Measurements from ENCODE around the gene ACOT8. TPM values are rescaled to one million over a fixed set of nuclear protein-coding genes. Genes with fewer than 3 reads are reported as not detected.
"Not testable (repeated sequence)": the region's sequence is repeated elsewhere in the genome, so short reads cannot be mapped to it uniquely, and the experiment has no call there.

The ACOT8 gene
- total RNA-seq, 2 donors from 2014 or later: 20.2 to 21.4 TPM

DNA sequence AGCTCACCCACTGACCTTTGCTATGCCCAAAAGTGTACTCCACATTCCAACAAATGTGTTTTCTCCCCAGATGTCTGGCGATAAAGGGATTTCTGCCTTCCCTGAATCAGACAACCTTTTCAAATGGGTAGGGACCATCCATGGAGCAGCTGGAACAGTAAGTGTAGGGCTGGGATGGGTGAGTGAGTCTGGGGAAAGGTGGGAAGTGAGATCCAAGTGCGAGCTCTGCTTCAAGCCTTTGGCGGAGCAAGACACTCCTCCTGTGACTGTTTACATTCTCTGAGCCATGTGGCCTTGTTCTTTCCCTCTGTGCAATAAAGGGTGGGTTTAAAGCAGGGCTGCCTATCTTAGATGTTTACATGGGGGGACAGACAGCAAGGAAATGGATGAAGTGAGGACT is 42.9 kb downstream of the ACOT8 start:
- intact Hi-C loops (cut with DNase I): no loop called here
- no peak for ATAC-seq
- DNase-seq: no peak

DNA sequence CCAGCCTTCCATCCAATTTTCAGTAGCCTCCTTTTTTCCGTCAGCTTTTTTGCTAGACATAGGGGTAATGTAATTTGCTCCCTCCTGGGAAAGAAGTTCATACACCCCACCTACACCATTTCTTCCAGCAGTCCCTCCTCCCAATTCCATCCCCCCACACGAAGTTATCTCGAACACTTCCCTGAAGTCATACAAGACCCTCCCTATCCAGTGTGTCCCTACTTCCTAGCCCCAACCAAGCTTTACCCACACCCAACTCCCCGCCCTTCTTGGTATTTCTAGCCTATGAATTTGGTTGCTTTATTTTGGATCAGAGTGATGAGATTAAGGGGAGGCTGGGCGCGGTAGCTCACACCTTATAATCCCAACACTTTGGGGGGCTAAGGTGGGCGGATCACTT is 43.7 kb downstream of the ACOT8 start:
- ATAC-seq (no peak), DNase-seq (no peak)
- intact Hi-C loops (cut with DNase I): no loop called here

DNA sequence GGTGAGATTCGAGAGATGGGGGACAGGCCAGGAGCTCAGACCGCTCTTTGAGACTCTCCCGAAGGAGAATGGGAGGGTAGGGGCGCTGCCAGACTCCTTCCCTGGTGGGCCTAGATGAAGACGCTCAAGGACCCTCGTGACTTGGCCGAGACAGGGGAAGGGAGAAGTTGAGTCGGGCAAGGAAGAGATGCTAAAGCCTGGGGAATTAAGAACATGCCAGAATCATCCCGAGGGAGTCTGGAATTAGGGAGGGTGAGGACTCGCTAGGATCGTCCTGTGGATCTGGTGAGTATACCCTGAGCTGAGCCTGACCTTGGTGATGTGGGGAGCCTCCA is 44.2 kb downstream of the ACOT8 start:
- no peak for DNase-seq
- intact Hi-C loops (cut with DNase I): no loop called here
- ATAC-seq: no peak

DNA sequence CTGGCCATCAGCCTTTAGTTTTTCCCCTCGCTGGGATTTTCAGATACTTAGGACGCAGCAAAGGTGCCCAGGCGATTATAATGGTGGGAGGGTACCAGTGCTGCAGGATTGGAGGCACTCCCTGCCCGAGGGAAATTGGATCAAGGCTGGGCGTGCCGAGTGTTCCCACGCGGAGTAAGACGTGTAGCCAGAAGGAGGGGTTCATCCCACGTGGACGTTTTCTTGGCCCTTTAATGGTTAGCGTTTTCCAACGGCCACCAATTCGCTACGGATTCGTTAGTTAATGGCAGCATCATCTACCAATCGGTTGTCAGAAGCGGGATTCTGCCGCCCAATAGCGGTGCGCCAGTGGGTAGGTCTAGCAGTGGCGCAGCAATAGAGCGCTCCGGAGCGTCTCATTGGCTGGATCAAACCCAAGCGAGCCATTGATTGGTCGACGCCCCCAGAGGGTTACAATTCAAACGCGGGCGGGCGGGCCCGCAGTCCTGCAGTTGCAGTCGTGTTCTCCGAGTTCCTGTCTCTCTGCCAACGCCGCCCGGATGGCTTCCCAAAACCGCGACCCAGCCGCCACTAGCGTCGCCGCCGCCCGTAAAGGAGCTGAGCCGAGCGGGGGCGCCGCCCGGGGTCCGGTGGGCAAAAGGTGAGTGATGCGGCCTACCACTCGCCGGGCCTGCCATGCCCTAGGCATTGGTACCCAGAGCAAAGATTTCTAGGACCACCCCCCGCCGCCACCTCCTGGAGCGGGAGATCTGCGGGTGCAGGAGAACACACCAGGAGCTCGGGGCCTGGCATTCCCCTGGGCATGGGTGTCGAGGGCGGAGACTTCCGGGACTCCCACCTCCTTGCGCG is 44.8 kb downstream of the ACOT8 start, which contains the start of gene UBE2C:
Gene UBE2C (plus strand): TSS at position 488 of the 849 bp plus-strand sequence. CDS start 52 bp downstream, at position 540.
- peak; percentile 97 for DNase-seq
- ATAC-seq: peak; percentile 99 to 100
- intact Hi-C loops (cut with DNase I): no loop called here

DNA sequence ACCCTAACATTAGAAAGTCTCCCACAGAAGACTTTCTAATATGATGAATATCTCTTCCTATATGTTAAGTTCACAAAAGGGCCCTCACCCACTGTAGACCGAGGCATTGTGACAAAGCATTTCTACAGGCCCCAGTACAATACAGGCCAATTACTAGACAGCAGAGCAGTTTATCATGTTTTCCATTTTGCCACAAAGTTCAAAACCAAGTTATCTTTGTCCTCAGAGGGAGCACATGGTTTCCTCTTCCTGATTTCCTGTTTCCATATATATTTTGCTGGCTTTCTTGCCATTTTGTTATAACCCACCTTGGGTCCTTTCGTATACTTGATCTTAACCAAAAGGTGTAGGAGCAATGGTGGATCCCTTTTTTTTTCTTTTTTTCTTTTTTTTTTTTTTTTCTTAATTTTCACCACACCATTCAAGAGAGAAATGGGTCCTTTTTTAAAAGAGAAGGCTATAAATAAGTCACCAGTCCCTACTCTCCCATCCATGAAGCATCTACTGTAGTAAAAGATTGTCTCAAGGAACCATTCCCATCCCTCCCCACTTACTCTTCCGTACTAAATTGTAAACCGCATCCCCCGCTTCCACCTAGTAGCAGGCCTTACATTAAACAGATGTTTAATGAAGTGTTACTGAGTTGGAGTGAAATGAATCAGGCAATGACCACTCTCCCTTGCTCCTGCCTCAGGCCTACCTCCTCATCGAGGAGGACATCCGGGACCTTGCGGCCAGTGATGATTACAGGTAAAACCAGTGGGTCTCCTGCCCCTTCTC is 46.8 kb downstream of the ACOT8 start:
- DNase-seq (no peak), ATAC-seq (no peak)
- intact Hi-C loops (cut with DNase I): no loop called here

DNA sequence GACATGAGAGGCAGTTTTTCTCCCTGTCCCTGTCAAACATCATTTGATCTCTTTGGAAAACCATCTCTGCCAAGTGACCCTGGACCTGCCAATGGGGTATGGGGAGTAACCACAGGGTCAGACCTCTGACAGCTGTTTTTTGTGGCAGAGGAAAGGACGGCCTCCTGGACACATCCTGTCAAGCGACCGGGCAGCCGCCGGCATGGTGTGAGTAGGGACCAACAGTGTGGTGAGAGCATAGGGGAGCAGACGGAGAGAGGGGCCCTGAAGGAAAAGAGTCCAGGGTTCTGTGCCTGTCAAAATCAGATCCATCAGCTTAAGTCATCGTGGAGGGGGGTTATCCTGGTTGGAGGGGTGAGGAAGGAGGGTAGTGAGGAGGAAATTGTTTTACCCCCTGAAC is 55.3 kb downstream of the ACOT8 start:
- DNase-seq (no peak), ATAC-seq (no peak)
- intact Hi-C loops (cut with DNase I): no loop called here

DNA sequence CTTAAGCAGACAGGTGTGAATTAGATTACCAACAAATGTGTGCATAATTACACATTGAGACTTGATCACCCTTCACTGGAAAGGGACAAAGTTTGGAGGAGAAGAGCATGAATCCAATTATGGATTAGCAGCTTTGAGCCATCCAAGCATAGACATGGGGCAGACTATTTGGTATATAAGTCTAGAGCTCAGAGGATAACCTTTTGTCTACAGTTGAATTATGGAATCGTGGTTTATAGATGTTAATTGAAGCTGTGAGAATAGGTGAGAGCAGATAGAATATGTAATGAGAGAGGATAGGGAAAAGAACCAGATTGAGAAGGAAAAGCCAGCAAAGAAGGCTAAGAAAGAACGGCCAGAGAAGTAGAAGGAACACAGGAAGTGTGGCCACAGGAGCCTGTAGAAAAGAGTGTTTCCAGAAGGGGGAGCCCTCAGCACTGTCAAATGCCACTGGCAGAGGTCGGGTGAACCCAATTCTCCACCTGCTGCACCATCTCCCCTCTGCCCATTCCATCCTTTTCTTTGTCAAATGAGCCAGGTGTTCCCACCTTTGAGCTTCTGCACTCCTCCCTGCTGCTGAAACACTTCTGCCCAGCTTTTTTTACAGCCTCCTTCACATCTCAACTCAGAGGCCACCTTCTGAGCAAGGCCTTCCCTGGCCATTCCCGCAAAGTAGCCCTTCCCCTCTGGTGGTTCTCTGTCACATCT is 58.1 kb downstream of the ACOT8 start:
- intact Hi-C loops (cut with DNase I): no loop called here
- ATAC-seq (peak; percentile 81 to 86), DNase-seq (peak; percentile 44)

DNA sequence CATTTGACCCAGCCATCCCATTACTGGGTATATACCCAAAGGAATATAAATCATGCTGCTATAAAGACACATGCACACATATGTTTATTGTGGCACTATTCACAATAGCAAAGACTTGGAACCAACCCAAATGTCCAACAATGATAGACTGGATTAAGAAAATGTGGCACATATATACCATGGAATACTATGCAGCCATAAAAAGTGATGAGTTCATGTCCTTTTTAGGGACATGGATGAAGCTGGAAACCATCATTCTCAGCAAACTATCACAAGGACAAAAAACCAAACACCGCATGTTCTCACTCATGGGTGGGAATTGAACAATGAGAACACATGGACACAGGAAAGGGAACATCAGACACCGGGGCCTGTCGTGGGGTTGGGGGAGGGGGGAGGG is 59.2 kb downstream of the ACOT8 start:
- ATAC-seq; intact Hi-C loops (cut with DNase I); DNase-seq: not testable (repeated sequence)

DNA sequence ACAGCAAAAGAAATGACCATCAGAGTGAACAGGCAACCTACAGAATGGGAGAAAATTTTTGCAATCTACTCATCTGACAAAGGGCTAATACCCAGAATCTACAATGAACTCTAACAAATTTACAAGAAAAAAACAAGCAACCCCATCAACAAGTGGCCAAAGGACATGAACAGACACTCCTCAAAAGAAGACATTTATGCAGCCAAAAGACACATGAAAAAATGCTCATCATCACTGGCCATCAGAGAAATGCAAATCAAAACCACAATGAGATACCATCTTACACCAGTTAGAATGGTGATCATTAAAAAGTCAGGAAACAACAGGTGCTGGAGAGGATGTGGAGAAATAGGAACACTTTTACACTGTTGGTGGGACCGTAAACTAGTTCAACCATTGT is 59.7 kb downstream of the ACOT8 start:
- DNase-seq; intact Hi-C loops (cut with DNase I); ATAC-seq: not testable (repeated sequence)

DNA sequence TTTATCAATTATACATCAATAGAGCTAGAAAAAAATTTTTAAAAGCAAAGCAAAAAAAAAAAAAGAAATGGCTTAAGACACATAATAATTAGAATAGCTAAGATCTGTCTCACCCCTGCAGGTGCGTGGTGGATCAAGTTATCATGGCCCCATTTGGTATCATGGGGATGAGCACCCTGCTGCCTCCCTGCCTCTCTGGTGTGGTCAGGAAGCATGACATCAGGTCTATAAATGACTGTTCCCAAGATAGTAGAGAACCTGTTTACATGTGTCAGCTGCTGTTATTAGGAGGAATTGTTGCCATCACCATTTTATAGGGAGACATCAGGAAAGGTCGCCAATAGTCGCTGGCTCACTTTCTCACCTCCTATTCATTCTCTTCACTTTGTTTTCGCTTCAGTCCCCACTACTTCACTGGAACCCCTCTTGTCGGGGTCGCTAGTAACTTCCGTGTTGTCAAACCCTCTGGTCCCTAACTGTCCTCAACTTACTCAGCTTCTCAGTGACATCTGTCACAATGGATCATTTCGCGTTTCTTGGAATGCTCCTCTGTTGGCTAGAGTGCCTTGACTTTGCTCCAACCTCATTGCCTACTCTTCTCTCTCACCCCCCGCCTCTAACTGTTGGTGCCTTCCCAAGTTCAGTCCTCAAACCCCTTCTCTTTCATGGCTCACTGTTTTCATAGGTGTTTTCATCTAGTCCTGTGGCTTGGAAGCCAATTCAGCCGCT is 60.7 kb downstream of the ACOT8 start:
- DNase-seq (no peak), ATAC-seq (no peak)
- intact Hi-C loops (cut with DNase I): no loop called here

DNA sequence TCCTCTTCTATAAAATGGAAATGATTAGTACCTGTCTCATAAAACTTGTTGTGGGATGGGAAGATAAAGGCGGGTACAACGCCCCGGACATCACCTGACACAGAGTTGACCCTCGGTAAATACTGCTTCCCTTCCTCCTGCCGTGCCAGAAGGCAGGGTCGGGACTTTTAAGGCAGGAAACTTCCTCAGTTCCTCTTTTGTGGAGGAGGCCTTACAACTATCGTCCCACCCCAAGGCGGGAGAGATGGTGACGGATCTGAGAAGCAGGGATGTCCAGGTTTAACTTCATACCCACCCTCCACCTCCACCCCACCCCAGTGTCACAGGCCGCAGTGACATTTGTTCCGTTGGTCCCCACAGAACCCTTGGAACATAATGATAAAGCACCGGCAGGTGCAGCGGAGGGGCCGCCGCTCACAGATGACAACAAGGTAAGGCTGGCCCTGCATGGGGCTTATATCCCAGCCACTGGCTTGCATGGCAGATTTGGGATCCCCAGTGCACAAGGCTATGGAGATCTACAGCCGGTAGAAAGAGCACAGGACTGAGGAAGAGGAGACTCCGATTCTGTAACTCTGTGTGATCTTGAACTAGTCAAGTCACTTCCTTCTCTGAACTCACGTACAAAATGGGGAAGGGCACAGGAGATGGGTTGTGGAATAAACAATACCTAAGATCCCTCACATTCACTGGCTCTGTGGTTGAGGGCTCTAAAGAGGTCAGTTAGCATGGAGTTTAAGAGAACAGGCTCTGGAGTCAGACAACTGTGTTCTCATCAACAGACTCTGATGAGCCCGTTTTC is 64.7 kb downstream of the ACOT8 start:
- intact Hi-C loops (cut with DNase I): no loop called here
- DNase-seq: no peak

More for the DNA sequence above, 64.7 kb downstream of the ACOT8 start:
- peak; percentile 23 to 35 for ATAC-seq

Other genes starting within 250 kb of the ACOT8 start
- not detected for gene WFDC10A, start 227.7 kb downstream of the ACOT8 start, total RNA-seq
- gene WFDC9, start 226.1 kb downstream of the ACOT8 start, total RNA-seq: not detected
- gene WFDC11, start 187.2 kb downstream of the ACOT8 start, total RNA-seq: not detected
- gene WFDC13, start 155.4 kb downstream of the ACOT8 start, total RNA-seq: not detected
- not detected for gene WFDC10B, start 152.4 kb downstream of the ACOT8 start, total RNA-seq
- gene SPINT4, start 135.0 kb downstream of the ACOT8 start, total RNA-seq: not detected
- under 1 TPM in 1 of 2 donors, not detected in 1; 0.39 TPM for gene WFDC3, start 65.5 kb downstream of the ACOT8 start, total RNA-seq
- gene DNTTIP1, start 65.4 kb downstream of the ACOT8 start, total RNA-seq: 10 to 100 TPM; 18.2 to 18.9 TPM
- 1 to 10 TPM in 1 of 2 donors, under 1 TPM in 1; 0.73 to 1.6 TPM for gene UBE2C, start 44.7 kb downstream of the ACOT8 start, total RNA-seq
- gene TNNC2, start 30.1 kb downstream of the ACOT8 start, total RNA-seq: under 1 TPM in 1 of 2 donors, not detected in 1; 0.32 TPM
- gene SNX21, start 23.6 kb downstream of the ACOT8 start, total RNA-seq: 10 to 100 TPM; 23.2 to 30.2 TPM
- gene ZSWIM3, start 222 bp upstream of the ACOT8 start, total RNA-seq: 1 to 10 TPM; 1.7 to 2.5 TPM
- gene ZSWIM1, start 23.8 kb upstream of the ACOT8 start, total RNA-seq: 10 to 100 TPM; 10.7 to 11.5 TPM
- 1 to 10 TPM; 1.6 to 2.2 TPM for gene SPATA25, start 30.2 kb upstream of the ACOT8 start, total RNA-seq
- 10 to 100 TPM in 1 of 2 donors, 1 to 10 TPM in 1; 6.0 to 11.1 TPM for gene NEURL2, start 33.8 kb upstream of the ACOT8 start, total RNA-seq
- gene CTSA, start 33.9 kb upstream of the ACOT8 start, total RNA-seq: 100 to 1,000 TPM; 107 to 108 TPM
- 100 to 1,000 TPM in 1 of 2 donors, 10 to 100 TPM in 1; 86.4 to 397 TPM for gene PLTP, start 54.8 kb upstream of the ACOT8 start, total RNA-seq
- 10 to 100 TPM; 23.1 to 27.6 TPM for gene PCIF1, start 77.3 kb upstream of the ACOT8 start, total RNA-seq
- 1 to 10 TPM; 9.1 to 9.8 TPM for gene ZNF335, start 114.8 kb upstream of the ACOT8 start, total RNA-seq
- 1 to 10 TPM; 1.1 to 1.4 TPM for gene MMP9, start 151.5 kb upstream of the ACOT8 start, total RNA-seq
- 1 to 10 TPM; 2.6 to 3.2 TPM for gene SLC12A5, start 171.8 kb upstream of the ACOT8 start, total RNA-seq
- 10 to 100 TPM; 19.6 to 21.1 TPM for gene NCOA5, start 232.6 kb upstream of the ACOT8 start, total RNA-seq